ENCODE measurements around the gene CBL.

CBL gene

GRCh38 chr11:119315131-119316015, 109.2 kb downstream of the CBL start:
- H3K4me3 ChIP-seq (ENCODE audit: low read depth in 1 of 2, low read length in 1 of 2): no peak overlapping the region
- peaks cover 9% of the 10 kb centered on the region for H3K36me3 ChIP-seq
- no peaks in the 10 kb centered on the region for H3K9me3 ChIP-seq
- no peak for TF ChIP-seq CTCF (IDR thresholded peaks at IDR 0.05)
- H3K27me3 ChIP-seq: peaks cover 90% of the 10 kb centered on the region
- H3K27ac ChIP-seq: no peak overlapping the region
- H3K4me1 ChIP-seq (ENCODE audit: control insufficient read depth in 1 of 2, insufficient read depth in 1 of 2, low read depth in 1 of 2, low read length in 1 of 2): peaks cover 36 to 41% of the 10 kb centered on the region in 2 experiments

GRCh38 chr11:119316016-119316728, 110.0 kb downstream of the CBL start:
- peaks cover 98% of the 10 kb centered on the region for H3K27me3 ChIP-seq
- H3K4me3 ChIP-seq (ENCODE audit: low read depth in 1 of 2, low read length in 1 of 2): no peak overlapping the region
- H3K36me3 ChIP-seq: peaks cover under 1% of the 10 kb centered on the region
- H3K27ac ChIP-seq: no peak overlapping the region
- no peaks in the 10 kb centered on the region for H3K9me3 ChIP-seq
- TF ChIP-seq CTCF (IDR thresholded peaks at IDR 0.05): no peak
- peaks cover 43 to 48% of the 10 kb centered on the region in 2 experiments for H3K4me1 ChIP-seq (ENCODE audit: control insufficient read depth in 1 of 2, insufficient read depth in 1 of 2, low read depth in 1 of 2, low read length in 1 of 2)

GRCh38 chr11:119316729-119317591, 110.8 kb downstream of the CBL start, which contains the start of gene MCAM:
TSS of gene MCAM (minus strand) at chr11:119317130. CDS start at chr11:119317101, 29 bp downstream.
- Histone ChIP-seq H3K9me3 (no peaks in the 10 kb centered on the region), H3K36me3 (no peaks in the 10 kb centered on the region), H3K27ac (no peak within 1 kb of the TSS), H3K27me3 (peaks cover 100% of the 10 kb centered on the region), H3K4me1 (ENCODE audit: control insufficient read depth in 1 of 2, insufficient read depth in 1 of 2, low read depth in 1 of 2, low read length in 1 of 2) (peaks cover 51 to 55% of the 10 kb centered on the region in 2 experiments), H3K4me3 (ENCODE audit: low read depth in 1 of 2, low read length in 1 of 2) (peak within 1 kb of the TSS in 1 of 2 experiments; percentile 5)
- no peak for TF ChIP-seq CTCF (IDR thresholded peaks at IDR 0.05)

- no peak overlapping the region for H3K27ac ChIP-seq
- H3K27me3 ChIP-seq: peaks cover 100% of the 10 kb centered on the region
- peak overlapping the region in 1 of 2 experiments; percentile 5 for H3K4me3 ChIP-seq (ENCODE audit: low read depth in 1 of 2, low read length in 1 of 2)
- no peaks in the 10 kb centered on the region for H3K36me3 ChIP-seq
- peaks cover 51 to 55% of the 10 kb centered on the region in 2 experiments for H3K4me1 ChIP-seq (ENCODE audit: control insufficient read depth in 1 of 2, insufficient read depth in 1 of 2, low read depth in 1 of 2, low read length in 1 of 2)
- H3K9me3 ChIP-seq: no peaks in the 10 kb centered on the region
- no peak for TF ChIP-seq CTCF (IDR thresholded peaks at IDR 0.05)
These were observed 111.6 kb downstream of the CBL start for GRCh38 chr11:119317592-119318239.

Data from neutrophil (primary cell).